ENCODE results near the gene FCHSD2.
"Not testable (repeated sequence)": the region's sequence is repeated elsewhere in the genome, so short reads cannot be mapped to it uniquely, and the experiment has no call there.

FCHSD2 gene

GRCh38 chr11:73147771-73148681, 5.9 kb upstream of the FCHSD2 start:
- DNase-seq = no peak

GRCh38 chr11:73145986-73146575, 4.0 kb upstream of the FCHSD2 start:
- DNase-seq = no peak

GRCh38 chr11:73143126-73143838, 1.2 kb upstream of the FCHSD2 start:
- peak in 1 of 4 experiments; percentile 40 for DNase-seq

- DNase-seq = peak; percentile 40 to 56 (median 48)
These were observed 600 bp downstream of the FCHSD2 start for GRCh38 chr11:73141309-73142127.

- DNase-seq = no peak
These were observed 1.1 kb downstream of the FCHSD2 start for GRCh38 chr11:73141031-73141308.

GRCh38 chr11:73140213-73141030, 1.7 kb downstream of the FCHSD2 start:
- DNase-seq = no peak

- no peak for DNase-seq
These were observed 2.5 kb downstream of the FCHSD2 start for GRCh38 chr11:73139476-73140198.

- DNase-seq = no peak
These were observed 4.2 kb downstream of the FCHSD2 start for GRCh38 chr11:73137944-73138274.

GRCh38 chr11:73137262-73137943, 4.7 kb downstream of the FCHSD2 start:
- DNase-seq = no peak

- DNase-seq = not testable (repeated sequence)
These were observed 5.4 kb downstream of the FCHSD2 start for GRCh38 chr11:73136722-73137121.

GRCh38 chr11:73135346-73136284, 6.5 kb downstream of the FCHSD2 start:
- DNase-seq = no peak

GRCh38 chr11:73132349-73132748, 9.8 kb downstream of the FCHSD2 start:
- not testable (repeated sequence) for DNase-seq

- no peak for DNase-seq
These were observed 11.9 kb downstream of the FCHSD2 start for GRCh38 chr11:73130181-73130580.

- DNase-seq = no peak
These were observed 12.9 kb downstream of the FCHSD2 start for GRCh38 chr11:73129198-73129597.

- no peak for DNase-seq
These were observed 15.2 kb downstream of the FCHSD2 start for GRCh38 chr11:73126804-73127480.

GRCh38 chr11:73124800-73125199, 17.3 kb downstream of the FCHSD2 start:
- no peak for DNase-seq

- not testable (repeated sequence) for DNase-seq
These were observed 18.2 kb downstream of the FCHSD2 start for GRCh38 chr11:73123892-73124291.

GRCh38 chr11:73121692-73122091, 20.4 kb downstream of the FCHSD2 start:
- DNase-seq = no peak

- no peak for DNase-seq
These were observed 25.0 kb downstream of the FCHSD2 start for GRCh38 chr11:73117071-73117470.
